DMS153 treated with DMSO at 0.1 percent for 48 hours (cell line): Measurements from ENCODE around the gene MRPL18.
A peak's percentile ranks its signal among the peaks of the same experiment; 100 is the strongest.
"Not testable (repeated sequence)": the region's sequence is repeated elsewhere in the genome, so short reads cannot be mapped to it uniquely, and the experiment has no call there.

Experiments
- DNase-seq: peaks from one replicate; lab custom pipeline; 2025; ENCODE audit not compliant: unreplicated experiment; lab: John Stamatoyannopoulos, UW

MRPL18 gene

DNA sequence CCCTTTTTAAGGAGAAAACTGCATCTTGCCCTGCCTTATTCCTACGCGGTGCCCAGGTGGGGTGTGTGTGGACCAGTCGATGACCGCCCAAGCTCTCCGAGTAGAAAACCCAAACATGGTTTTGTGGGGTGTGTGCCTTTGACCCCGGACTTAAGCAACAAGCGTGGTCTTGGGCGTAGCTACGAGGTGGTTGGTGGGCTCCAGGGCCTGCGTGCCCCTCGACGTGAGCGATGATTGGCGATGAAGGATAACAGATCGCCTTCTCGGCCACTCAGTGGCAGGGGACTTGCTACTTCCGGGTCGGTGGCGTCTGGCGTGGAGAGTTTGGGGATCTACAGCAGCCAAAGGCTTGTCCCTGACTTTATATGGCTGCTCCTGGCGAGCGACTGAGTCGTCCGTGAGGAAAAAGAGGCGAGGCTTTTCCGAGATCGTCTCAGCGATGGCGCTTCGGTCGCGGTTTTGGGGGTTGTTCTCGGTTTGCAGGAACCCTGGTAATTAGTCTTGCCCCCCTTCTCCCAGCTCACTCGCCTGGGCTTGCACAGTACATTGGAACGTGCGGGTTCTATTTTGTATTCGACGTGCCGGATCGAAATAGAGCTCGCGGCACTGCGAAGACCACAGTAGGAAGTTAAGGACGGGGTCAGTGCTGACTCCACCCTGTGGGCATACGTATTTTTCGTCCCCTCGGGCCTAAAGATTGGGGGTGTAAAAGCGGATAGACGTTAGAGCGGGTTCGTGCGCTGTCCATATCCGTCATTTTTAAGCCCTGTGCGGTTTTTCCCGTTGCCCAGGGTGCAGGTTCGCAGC is at the start of gene MRPL18:
MRPL18 (plus strand) TSS at position 319 of the 807 bp plus-strand sequence; CDS start at position 440, 121 bp downstream.
- DNase-seq = peak; percentile 89

DNA sequence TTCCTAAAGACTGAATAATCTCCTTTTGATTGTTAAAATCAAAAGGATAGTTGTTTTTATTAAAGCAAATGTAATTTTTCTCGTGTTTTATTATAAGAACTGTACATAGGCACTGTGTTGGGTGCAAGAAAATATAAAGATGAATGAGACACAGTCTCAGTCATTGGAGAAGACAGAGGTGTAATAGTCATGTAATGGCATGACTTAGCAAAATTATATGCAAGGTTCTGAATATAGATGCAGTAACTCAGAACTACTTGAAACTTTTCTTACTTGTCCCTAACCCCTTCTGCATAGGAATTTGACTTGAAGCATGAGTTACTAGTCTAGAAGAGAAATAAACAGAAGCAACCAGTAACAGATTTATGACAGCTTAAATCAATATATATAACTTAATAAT is 48.1 kb upstream of the MRPL18 start:
- no peak for DNase-seq

DNA sequence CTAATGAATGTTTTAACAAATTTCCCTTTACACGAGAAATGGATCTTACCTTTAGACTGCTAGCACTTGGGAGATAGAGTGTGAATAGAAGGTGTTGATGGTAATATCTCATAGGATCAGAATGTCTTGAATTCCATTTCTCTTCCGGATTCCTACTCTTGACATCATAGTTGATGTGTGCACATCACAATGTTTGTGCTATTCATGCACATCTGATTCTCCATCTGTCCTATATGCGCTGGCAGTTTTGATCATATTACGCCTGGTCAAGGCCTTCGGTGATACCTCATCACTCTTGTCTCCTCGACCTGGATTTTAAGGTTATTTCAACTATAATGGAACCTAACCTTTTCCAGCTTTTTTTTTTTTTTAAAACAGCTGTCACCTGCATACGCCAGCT is 45.2 kb upstream of the MRPL18 start:
- DNase-seq = no peak

DNA sequence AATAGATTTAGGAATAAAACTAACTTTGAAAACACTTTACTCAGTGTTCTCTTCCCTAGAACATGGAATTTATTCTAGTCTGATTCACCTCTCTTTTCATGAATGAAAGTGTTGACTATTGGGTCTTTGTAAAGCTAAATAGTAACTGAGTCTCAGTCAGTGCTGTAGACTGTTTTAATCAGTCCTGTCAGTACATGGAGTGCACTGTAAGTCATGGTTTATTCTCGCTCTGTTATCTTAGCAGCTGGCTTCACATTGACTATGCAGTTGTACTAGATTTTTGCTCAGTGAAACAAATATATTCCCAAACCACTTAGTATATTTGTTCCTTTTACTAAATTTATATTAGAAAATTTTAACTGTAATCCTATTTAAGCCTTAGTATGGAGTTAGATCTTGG is 43.5 kb upstream of the MRPL18 start:
- DNase-seq = no peak

DNA sequence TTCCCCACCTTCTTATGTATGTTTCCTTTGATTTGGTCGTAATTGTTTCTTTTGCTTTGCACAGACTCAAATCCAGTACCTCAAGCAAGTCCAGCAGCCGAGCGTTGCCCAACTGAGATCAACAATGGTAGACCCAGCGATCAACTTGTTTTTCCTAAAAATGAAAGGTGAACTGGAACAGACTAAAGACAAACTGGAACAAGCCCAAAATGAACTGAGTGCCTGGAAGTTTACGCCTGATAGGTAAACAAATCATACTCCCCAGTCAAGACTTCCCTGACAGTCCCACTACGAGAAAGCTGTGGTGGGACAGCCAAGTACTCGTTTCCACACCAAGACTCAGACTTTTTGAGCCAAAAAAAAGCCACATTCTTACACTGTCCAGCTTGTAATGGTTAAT is 42.1 kb upstream of the MRPL18 start:
- not testable (repeated sequence) for DNase-seq

DNA sequence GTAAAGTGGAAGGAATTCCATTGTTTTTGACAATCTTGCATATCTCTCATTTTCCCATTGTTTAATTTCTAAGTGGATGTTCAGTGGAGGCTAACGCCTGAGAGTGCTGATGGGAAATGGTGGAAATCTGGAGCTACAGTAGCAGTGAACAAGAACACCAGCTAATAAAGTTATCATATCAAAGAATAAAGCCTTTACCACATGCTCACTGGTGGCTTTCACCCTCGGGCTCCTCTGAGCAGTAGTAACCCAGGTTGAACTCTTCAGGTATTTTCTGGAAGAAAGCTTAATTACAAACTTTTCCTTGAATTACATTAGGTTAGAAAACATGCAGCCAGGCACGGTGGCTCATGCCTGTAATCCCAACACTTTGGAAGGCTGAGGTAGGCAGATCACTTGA is 38.8 kb upstream of the MRPL18 start:
- DNase-seq = no peak

DNA sequence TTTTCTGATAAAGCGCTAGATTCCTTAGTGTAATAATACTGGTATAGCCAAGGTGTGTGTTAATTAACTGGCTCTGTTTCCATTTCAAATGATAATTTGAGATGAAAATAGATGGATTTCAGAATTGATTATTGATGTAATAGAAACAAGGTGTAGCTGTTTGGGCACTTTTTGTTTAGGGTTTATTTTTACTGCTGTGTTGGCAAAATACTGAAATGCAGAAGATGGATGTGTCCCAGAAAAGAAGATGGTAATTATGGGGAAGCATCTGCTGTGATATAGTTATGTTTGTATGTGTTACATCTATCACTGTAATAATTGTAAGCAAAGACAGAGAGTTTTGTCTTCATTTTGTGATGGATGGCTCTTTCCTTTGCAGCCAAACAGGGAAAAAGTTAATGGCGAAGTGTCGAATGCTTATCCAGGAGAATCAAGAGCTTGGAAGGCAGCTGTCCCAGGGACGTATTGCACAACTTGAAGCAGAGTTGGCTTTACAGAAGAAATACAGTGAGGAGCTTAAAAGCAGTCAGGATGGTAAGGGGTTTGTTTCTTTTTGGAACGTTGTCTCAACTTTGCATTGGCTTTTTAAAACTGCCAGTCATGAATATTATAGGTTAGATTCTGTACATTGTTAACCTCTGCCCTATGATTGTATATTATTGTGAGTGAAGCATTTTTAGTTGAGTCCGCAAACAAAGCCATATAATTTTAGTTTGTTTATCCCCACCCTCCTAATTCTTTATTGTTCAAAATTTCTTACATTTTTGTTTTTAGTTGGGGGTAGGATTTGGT is 37.0 kb upstream of the MRPL18 start:
- no peak for DNase-seq

DNA sequence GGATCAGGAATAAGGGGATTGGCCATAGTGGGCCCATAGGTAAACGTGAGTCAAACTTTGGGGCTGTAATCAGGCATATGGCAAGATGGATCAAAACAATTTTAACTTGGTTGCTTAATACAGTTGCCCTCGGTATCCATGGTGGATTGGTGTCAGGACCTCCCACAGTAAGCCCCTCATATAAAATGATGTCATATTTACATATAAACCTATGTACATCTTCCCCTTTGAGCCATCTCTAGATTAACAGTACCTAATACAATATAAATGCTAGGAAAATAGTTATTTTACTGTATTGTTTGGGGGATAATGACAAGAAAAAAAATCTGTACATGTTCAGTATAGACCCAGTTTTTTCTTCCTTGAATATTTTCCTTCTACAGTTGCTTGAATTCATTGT is 35.9 kb upstream of the MRPL18 start:
- DNase-seq = no peak

DNA sequence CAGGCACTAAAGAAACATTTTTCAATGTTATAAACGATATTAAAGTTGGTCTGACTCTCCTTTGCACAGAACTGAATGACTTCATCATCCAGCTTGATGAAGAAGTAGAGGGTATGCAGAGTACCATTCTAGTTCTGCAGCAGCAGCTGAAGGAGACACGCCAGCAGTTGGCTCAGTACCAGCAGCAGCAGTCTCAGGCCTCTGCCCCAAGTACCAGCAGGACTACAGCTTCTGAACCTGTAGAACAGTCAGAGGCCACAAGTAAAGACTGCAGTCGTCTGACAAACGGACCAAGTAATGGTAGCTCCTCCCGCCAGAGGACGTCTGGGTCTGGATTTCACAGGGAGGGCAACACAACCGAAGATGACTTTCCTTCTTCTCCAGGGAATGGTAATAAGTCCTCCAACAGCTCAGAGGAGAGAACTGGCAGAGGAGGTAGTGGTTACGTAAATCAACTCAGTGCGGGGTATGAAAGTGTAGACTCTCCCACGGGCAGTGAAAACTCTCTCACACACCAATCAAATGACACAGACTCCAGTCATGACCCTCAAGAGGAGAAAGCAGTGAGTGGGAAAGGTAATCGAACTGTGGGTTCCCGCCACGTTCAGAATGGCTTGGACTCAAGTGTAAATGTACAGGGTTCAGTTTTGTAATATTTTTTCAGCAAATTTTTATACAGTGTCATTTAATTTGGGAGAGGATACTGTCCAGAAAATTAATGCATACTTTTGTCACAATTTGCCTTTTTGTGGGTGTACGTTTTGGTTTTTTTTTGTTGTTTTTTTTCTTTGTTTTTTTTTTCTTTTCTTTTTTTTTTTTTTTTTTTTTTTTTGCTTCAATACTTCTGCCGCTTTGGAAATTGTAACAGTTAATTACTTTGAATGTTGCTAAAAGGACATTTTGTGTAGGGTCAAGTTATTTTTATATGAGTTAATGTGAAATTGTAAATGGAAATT is 35.0 kb upstream of the MRPL18 start:
- no peak for DNase-seq

DNA sequence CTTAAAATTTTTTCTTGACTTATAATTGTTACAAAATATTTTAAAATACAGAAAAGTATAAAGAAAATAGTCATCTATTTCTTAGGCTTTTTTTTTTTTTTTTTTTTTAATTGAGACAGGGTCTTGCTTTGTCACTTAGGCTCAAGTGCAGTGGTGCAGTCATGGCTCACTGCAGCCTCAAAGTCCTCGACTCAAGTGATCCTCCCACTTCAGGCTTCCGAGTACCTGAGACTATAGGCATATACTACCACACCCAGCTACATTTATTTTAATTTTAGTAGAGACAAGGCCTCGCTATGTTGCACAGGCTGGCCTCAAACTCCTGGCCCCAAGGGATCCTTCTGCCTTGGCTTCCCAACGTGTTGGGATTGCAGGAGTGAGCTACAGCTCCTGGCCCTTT is 33.8 kb upstream of the MRPL18 start:
- DNase-seq = no peak

DNA sequence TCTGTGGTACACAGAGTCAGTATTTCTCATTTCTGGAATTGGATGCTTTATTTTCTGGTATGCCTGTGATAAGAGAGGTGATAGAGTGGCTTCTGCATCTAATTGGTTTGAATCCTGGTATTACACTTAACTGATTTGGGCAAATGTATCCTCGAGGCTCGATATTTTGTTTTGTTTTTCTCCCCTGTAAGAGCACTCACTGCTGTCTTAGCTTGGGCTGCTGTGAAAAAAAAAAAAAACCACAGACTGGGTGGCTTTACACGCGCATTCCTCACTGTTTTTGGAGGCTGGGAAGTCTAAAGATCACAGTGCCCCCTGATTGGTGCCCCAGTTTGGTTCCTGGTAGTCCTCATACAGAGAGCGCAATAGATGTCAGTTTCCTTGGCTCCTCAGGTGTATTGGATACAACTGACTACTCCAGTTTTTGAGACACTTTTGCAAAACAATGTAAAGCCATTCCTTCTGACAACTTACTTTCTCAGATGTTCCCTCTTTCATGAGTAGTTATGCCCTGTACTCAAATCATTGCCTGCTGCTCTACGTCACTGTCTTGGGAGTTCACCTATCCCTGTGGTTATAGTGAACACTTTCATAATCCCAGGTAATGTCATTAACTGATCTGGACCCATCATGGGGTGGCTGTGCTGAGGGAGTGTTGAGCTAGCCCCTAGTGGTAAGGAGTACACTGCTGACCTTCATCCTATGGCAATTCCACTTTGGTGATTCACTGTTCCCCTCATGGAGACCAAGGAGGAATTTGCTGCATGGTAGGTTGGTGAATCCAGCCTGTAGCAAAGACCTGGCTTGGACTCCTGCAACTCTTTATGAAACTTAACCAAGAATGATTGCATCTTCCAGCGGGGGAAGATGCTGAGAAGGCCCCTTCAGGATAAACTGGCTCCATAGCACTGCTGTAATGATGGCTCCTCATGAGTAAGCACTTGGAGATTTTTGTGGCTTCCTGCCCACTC is 32.0 kb upstream of the MRPL18 start:
- DNase-seq = no peak

DNA sequence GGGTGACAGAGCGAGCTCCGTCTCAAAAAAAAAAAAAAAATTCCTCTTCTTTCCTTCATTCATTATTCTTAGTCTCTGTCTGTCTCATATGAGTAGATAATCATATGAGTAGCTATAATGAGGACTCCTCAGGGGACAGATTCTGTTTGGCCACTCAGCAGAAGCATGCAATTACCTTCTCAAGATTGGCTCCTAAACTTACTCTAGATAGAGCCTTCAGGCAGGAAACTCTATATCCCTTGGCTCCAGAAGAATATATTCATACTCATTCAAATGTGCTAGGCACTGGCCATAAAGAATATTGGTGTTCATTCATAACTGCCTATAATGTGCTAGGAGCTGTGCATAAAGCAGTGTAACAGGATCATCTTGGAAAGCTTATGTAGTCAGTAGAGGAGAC is 30.6 kb upstream of the MRPL18 start:
- DNase-seq = no peak

DNA sequence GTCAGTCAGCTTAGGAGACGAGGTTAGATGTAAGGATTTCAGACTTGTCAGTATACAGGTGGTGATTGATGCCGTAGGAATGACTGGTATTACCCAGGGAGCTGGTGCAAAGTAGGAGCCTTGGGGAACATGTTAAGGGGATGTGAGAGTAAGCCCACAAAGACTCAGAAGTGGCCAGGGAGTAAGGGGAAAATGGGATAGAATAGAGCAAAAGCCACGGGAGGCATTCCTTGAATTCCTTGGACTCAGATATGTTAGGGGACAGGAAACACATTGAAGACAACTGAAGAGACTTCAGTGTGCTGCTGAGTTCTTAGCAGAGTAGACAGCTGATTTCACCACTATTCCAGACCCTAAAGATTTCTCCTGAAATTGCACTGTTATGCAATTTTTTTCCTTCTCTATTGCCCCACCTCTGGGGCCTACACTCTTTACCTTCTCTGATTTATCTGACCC is 29.6 kb upstream of the MRPL18 start:
- DNase-seq = no peak

DNA sequence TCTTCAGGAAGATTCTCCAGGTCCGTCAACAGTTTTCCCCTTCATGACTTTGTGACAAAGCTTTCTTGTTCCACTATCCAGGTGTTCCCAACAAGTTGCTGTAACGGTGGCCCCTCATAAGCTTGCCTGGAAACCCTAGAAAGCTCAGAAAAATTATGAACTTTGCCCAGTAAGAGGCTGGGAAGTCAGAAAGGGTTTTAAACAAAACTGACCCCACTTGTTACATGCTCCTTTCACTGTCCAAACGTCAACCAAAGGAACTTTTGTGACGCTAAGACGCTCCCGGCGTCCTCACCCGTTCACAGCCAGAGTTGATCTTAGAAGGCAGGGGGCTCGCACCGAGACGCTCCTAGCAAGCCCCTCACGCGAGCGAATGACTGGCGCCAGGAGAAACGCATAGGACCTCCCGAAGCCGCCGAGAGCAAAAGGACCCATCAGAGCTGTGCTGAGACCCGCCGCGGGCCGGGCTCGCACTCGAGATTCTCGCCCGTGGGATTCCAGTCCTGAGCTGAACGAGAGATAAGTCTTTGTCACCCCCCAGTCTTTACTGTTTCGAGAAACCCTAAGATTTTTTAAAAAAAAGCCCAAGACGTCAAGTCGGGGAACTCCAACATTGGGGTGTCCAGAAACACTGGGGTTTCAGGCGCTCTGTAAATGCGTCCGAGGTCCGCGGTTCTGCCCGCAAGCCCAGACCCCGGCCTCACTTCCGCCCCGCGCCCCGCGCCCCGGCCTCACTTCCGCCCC is 29.0 kb upstream of the MRPL18 start:
- DNase-seq = no peak

DNA sequence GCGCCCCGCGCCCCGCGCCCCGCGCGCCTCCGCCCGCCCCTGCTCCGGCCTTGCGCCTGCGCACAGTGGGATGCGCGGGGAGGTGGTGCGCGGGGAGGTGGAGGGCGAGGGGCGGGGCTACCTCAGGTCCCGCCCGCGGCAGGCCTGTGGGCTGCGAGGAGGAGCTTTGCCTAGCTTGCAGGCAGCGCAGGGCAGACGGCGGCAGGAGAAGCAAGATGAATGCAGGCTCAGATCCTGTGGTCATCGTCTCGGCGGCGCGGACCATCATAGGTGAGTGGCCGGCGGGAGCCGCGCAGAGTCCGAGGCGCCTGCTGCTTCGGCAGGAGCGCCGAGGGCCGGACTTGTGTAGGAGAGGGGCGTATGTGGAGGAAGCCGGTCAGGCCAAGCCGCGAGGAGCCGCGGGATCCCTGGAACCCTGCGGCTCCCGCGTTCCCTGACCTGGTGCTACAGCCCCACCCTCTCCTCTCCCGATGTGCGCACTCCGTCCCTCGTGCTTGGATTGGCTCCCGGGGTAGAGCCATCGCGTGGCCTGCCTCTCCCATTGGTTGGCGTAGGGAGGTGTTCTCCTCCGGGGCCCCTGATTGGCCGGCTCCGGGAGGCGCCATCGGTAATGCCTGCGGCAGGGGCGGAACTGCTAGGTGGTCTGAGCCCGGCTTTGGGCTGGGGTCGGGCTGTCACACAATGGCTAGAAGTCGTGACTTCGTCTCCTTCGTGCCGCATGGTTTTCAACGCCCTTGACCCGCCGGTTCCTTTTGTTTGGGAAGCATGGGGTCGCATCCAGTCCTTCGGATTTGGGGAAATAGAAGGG is 28.2 kb upstream of the MRPL18 start, which contains the start of gene ACAT2:
ACAT2 (plus strand) TSS at position 173 of the 808 bp plus-strand sequence; CDS start at position 216, 43 bp downstream.
- DNase-seq = peak; percentile 90

DNA sequence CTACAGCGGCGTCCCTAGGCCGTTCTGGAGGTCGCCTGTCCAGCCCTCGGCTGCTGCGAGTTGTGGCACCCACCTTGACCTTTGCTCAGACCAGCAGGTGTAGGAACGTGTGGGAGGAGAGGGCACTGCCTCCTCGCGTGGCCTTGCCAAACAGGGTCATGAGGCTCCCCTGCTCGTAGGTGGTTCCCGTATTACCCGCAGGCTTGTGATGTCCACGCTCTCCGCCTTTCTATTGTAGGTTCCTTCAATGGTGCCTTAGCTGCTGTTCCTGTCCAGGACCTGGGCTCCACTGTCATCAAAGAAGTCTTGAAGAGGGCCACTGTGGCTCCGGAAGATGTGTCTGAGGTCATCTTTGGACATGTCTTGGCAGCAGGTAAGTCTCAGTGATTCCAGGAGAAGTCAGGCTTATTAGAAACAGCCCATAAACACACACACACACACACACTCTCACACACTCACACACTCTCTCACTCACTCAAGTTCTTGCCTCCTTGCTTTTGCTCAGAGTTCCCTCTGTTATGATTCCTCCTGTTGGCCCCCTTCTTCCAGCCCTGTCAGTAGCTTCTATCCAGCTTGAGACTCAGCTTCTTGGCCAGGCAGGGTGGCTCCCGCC is 27.5 kb upstream of the MRPL18 start:
- no peak for DNase-seq

DNA sequence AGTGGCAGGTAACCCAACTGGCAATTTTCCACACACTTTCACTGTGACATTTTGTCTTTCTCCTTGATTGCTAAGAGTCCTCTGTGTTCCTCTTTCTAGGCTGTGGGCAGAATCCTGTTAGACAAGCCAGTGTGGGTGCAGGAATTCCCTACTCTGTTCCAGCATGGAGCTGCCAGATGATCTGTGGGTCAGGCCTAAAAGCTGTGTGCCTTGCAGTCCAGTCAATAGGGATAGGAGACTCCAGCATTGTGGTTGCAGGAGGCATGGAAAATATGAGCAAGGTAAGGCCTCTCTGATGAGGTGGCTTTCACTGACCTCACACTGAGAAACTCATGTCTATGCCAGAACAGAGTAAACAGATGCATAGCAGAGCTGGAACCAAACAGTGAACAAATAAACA is 23.4 kb upstream of the MRPL18 start:
- no peak for DNase-seq

DNA sequence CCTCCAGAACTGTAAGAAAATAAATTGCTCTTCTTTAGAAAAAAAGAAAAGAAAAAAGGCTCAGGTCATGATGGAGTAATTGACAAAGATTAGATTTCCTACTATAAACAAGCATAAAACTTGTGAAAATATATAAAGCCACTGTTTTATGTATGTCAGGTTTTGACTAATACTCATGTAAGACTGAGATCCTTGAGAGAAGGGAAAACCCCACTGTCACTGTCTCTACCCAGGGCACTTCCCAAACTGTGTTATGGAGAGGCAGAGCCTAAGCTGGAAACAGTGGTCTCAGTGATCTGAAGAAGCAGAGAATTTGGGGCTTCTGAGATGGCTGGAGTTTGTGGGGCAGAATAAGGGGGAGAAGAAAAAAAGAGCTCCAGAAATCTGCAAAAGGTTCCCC is 20.8 kb upstream of the MRPL18 start:
- DNase-seq = no peak
